OCI-M2 (cell line): ENCODE results near the gene PGGHG.
"Not testable (repeated sequence)": the region's sequence is repeated elsewhere in the genome, so short reads cannot be mapped to it uniquely, and the experiment has no call there.

Source experiments
- DNase-seq: peaks from one replicate; lab custom pipeline; 2025; ENCODE audit not compliant: unreplicated experiment; lab: John Stamatoyannopoulos, UW

Gene PGGHG

DNA sequence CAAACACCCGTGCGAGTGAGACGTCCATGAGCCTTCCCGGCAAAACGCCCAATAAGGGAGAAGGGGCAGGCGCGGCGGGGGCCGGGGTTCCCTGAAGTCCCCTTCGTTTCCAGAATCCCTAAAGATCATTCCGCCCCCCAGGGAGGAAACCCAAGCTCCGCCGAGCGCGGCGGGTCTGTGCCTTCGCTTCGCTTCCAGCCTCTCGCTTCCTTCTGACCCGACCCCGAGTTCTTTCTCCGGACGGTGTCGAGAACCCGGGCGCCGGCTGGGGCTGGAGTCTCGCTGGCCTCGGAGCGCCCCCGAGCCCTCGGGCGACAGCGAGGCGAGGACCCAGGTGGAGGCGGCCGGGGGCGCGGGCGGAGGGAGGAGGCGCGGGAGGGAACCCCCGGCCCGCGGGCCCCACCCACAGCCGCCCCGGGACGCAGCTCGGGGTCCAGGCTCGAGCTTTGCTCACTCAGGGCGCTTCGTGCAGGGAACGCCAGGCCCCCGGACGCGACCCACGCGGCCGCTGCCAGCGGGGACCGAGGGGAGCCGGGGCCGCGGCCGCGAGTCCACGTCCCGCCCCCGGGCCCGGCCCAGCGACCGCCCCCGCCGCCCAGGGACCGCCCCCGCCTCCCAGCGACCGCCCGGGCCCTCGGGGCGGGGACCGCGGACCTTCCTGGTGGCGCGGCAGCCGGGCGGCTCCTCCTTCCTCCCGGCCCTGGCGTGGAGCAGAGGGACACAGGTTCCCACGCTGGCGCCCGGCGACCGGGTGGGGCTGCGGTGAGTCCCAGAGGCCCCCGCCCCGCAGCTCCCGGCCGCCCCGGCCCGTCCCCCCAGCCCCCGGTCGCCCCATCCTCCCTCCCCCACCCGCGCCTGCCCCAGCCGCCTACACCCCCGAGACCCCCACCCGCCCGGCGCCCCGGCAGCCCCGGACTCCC lies at the start of gene PGGHG:
PGGHG (plus strand) TSS at position 649 of the 920 bp plus-strand sequence. CDS start 691 bp downstream, outside the sequence.
- no peak for DNase-seq

DNA sequence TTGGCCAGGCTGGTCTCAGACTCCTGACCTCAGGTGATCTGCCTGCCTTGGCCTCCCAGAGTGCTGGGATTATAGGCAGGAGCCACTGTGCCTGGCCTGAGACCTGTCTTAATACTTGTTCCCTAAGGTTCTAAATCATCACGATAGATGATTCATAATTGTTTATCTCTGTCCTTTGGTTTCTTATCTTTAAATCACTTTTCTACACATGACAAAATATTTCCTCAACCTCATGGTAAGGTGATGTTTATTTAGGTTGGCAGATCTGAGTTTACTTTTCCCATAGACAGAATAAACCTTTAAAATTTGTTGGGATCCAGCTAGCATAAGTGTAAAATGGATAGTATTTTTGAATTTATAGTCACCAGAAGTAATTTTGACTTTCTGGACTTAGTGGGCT lies 48.6 kb upstream of the PGGHG start:
- DNase-seq: no peak

DNA sequence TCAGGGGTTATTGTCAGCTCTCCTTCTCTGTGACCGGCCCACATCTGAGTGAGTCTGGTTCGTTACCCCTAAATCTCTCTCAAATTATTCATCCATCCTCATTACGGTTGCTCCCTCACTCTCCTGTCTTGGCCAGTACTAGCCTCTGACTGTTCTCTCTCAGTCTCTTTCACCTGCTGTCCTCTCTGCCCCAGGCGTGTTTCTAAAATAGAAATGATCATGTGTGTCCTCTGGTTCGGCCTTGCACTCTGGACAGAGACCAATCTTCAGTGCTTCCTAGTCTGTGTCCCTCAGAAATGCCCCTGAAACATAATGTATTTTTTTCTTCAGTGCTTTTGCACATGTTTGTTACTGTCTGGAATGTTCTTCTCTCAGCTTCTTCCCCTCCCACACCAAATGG lies 47.3 kb upstream of the PGGHG start:
- no peak for DNase-seq

DNA sequence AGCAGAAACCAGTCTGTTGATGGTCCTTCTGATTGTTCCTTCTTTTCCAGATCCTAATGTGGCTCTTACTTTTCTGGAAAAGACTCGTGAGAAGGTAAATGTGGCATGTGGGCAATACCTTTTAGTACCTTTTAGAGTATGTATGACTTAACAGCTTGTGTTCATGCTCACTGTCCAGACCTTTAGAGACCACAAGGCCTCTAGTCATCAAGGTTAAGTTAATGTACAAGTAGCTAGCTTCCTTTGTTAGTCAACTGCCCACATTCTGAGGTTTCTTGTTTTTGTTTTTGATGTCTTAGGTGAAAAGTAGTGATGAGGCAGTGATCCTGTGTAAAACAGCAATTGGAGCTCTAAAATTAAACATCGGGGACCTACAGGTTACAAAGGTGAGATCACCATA lies 44.5 kb upstream of the PGGHG start:
- DNase-seq: no peak

DNA sequence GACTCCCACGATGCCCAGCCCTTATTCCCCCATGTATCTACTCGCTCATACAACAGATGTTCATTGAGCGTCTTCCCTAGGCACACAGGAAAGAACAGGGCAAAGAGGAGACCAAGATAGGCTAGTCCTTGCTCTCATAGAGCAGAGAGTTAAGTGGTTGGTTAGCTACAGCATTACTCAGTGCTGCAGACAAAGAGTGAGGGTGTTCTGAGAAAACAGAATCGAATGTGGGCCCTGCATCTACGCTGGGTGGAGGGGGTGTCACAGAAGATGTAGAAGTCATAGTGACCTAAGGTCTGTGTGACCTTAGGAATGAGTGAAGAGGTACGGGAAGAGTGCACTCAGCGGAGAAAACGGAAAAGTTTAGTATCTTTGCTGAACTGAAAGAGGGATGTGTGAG lies 39.9 kb upstream of the PGGHG start:
- DNase-seq: no peak

DNA sequence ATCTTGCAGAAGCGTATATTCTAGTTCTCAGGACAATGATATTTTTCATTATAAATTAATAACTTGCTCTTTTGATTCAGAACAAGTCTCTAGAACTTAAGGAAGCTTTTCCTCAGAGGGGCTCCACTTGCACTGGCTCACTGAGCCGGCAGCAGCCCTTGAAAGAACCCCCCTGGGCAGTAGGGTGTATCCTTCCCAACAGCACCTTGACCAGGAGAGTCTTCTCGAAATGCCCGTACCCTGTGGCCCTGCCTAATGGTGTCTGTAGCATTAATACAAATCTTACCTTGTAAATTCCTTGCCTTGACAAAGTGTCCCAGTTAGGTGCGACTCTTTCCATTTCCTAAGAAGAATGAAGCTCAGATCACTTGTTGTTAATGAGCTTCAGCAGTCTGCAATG lies 38.7 kb upstream of the PGGHG start:
- DNase-seq: no peak

DNA sequence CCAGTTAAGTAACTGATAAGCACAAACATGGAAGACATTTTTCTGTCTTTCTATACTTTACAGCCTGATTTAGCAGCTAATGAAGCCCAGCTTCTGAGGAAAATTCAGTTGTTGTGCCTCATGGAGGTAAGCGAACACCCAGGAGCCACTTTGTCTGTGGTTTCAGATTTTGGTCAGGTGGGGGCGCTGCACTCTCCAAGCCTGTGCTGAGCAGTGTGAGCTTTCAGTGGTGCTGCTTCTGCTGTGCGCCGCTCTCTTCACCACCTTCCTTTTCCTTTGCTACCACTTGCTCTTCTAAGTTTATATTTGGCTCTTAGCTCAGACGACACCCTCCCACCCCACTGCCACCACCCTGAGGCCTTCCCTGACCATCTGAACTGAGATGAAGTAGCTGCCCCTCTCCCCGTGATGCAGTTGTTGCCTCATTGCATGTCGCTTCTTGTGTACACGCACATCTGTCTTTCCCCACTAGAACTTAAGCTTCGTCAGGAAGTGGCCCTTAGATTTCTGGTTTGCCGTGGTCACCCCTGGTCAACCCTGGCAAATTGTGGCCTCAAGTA lies 38.1 kb upstream of the PGGHG start:
- DNase-seq: no peak

DNA sequence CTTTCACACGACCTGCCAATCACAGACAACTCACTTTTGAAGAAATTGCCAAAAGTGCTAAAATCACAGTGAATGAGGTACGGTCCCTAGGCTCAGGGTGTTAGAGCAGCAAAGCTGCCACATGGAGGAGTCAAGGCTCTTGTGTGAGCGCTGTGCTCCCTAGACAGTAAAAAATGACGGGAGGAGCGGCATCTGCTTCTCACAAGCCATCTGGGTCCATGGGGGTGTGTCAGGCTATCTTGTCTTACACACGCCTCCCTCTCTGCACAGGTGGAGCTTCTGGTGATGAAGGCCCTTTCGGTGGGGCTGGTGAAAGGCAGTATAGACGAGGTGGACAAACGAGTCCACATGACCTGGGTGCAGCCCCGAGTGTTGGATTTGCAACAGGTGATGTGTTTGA lies 37.4 kb upstream of the PGGHG start:
- no peak for DNase-seq

DNA sequence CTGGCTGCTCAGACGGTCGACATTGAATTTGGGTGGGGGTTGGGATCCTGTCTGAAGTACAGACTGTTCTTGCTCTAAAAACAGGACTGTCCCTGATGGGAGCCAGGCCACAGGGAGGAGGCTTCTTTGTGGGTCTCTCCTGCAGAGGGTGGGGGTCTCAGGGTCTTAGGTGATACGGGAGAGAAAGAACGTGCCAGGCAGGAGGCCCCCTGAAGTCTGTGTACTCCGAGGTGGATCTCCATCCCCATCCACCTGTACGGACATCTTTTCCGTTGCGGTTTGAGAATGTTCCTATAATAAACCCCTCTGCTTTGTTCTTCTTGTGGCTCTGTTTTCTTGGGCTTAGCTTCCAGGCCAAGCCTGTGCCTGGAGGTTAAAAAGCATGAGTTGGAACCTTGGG lies 36.3 kb upstream of the PGGHG start:
- no peak for DNase-seq

DNA sequence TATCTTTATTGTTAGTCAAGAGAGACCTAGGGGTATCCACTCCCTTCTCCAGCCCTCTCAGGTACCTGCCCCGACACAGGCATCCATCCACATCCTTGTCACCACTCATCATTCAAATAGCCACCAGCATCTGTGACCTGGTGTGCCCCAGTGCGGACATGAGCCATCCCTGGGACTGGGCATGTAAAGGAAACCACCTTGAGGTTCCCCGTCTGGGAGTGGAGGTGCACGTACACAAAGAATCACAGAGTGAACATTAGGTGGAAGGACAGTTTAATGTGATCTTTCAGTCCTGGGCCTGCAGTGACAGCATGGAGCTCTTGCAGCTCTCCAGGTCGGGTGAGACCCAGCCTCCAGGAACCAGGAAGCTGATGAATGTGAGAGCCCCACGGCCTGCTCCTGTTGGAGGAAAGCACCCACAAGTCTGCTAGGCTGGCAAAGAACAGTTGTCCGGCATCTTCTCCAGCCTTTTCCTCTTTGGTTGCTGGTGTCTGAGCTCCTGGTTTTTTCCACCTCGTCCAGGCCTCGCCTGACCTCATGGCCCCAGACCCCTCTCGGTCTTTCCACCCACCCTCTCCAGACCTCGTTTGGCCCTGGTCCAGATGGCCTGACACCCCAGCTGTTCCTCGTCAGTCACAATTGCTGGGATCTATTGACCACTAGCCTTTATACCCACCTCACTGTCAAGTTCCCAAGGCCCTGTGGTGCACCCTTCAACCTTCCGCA lies 35.6 kb upstream of the PGGHG start:
- DNase-seq: no peak

DNA sequence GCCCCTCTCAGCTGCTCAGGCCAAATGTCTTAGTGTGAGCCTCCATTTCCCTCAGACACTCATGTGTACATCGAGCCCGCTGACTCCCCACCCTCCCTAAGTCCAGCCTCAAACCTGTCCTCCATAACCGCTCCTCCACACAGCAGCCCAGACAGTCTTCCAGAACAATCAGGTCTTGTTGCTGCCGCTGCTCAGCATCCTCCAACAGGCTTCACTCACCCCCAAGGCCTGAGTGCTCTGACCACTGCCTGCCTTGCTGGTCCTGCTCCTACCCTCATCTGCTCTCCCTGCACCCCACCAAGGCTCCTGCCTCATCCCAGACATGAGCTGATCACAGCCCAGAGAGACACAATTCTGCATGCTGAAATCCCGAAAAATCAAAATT lies 35.0 kb upstream of the PGGHG start:
- no peak for DNase-seq

DNA sequence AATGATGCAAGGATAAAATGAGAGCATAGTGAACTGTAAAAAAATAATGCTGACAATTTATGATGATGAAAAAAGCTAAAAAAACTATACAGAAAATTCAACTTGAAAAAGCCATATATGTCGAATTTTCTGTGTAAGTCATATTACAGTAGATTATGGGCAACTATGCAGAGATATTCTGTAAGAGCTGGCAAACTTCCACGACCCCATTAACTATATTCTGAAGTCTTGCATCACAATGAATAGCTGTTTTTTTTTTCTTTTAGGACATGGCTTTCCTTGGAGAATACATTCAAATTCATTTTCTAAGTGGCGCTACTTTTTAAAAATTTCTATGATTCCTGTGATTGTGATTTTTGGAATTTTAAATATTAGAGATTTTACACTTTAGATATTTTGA lies 33.8 kb upstream of the PGGHG start:
- DNase-seq: no peak

DNA sequence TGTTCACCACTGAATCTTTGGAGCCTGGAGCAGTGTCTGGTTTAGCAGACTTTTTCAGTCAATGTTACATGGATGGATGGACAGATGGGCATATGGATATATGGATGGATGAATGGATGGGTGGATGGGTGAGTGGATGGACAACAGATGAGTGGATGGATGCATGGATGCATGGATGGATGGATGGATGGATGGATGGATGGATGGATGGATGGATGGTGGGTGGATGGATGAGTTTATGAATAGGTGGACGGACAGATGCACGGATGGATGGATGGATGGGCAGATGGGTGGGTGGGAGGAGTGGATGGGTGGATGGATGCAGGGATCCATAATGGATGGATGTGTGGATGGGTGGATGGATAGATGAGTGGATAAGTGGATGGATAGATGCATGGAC lies 33.1 kb upstream of the PGGHG start:
- no peak for DNase-seq

DNA sequence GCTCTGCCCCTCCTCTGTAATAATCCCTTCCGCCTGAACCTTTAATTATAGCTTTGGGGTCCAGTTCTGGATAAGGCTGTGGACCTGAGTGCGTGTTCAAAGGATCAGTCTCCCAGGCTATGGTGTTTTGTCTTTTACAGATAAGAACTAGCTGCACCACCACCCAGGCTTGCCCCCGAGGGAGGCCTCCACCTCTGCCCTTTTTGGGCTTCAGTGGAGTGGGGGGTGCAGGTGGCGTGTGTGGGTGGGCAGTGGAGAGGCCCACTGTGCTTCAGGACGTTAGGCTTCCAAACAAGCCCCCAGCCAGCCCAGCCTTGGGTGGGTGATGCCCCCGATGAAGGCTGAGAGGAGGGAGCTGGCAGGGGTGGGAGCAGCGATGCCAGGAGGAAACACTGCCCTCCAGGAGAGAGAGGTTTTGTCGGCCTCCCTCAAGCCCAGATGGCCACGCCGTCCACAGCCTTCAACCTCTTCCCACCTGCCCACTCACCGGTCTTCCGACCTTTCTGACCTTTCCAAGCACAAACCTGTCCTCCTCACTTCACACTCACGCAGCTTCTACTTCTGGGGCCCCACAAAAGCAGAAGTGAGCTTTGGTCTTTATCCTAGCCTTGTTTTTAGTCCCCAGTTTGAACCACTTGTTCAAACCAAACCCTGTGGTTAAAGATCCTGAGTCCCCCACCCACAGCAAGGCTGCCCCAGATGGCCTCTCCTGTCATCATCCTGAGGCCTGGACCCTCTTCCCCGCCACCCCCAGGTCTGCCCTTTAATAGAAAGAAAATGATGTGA lies 31.8 kb upstream of the PGGHG start:
- no peak for DNase-seq

DNA sequence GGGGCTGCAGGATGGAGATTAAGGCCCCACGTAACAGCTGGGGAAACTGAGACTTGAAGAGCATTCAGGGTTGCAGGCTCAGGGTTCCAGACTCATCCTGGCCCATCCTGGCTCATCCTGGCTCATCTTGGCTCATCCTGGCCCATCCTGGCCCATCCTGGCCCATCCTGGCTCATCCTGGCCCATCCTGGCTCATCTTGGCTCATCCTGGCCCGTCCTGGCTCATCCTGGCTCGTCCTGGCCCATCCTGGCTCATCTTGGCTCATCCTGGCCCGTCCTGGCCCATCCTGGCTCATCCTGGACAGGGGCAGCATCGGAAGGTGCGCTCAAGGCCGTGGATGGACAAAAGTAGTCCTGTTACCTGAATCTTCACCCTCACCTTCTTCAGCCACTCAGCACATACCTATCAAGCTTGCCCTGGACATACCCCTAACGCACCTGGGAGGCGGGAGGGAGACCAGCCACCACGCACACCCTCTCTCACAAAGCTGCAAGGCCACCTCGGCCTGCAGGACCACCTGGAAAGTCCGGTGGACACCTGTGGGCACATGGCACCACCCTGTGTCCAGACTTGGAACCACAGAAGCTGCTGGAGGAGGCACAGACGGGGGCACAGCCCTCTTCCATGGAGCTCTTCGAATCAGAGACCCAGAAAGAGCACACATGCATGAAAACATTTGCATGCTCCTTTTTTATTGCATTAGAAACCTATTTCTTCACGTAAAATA lies 31.0 kb upstream of the PGGHG start:
- no peak for DNase-seq

DNA sequence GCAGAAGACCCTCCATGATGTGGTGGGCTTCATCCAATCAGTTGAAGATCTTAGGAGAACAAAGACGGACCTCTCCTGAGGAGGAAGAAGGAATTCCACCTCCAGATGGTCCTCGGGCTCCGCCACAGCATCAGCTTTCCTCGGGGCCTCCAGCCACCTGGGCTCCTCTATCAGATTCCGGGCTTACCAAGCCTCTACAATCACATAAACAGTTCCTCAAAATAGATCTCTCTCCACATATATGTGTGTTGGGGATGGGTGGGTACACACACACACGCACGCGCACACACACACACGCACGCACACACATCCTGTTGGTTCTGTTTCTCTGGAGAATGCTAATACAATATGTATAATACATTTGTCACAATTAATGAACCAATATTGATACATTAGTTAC lies 29.5 kb upstream of the PGGHG start:
- no peak for DNase-seq

DNA sequence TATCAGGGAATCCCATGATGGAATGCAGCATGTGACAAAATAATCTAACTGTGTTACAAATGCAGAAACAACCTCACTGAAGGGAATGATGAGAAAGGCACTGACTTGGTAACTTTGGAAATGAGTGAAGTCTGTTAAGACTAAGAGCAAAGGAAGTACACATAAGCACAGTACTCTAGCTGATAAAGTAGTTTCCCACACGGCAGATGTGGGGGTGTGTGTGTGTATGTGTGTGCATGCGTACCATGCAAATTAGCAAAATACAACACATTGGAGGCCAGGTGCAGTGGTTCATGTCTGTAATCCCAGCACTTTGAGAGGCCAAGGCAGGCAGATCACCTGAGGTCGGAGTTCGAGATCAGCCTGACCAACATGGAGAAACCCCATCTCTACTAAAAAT lies 27.3 kb upstream of the PGGHG start:
- no peak for DNase-seq

DNA sequence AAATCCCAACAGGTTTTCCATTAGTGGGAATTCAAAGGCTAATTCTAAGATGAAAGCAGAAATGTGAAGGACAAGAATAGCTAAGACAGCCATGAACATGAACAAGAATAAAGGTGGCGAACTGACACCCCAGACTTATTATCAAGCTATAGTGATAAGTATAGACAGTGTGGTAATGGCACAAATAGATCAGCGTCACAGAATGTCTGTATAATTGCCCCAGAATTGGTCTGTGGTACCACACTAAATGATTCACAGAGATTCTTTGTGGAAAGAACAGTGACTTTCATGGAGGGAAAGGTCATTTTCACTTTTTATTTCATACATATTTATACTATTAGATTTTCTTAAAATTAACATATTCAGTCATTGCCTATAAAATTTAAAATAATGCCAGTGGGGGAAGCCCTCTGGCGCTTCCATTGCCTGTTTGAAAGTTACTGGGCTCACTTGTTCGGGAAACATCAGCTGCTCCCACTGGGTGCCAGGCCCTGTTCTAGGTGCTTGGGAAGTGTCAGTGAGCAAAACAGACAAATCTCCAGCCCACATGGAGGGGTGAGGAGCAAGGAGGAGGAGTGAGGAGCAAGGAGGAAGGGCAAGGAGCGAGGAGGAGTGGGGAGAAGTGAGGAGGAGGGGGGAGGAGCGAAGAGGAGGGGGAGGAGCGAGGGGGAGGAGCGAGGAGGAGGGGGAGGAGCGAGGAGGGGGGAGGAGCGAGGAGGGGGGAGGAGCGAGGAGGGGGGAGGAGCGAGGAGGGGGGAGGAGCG lies 22.1 kb upstream of the PGGHG start:
- no peak for DNase-seq

DNA sequence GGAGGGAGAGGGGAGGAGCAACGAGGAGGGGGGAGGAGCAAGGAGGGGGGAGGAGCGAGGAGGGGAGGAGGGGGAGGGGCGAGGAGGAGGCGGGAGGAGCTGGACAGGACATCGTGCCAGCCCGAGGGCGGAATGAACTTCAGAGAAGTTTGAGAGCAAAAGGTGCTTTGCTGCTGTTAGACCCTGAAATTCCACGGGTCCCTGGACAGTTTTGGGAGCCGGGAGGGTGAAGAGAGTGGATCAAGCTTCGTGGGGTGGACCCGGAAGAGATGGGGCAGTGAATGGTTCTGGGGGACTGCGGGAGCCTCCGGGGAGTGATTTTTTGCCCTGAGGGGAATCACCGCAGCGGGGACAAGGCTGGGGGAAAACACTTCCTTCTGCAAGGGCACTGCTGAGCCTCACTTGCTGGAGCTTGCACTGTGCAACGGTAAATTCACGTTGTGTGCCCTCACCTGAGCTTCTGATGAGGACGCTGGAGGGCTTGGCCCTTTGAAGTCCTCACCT lies 21.4 kb upstream of the PGGHG start:
- no peak for DNase-seq

DNA sequence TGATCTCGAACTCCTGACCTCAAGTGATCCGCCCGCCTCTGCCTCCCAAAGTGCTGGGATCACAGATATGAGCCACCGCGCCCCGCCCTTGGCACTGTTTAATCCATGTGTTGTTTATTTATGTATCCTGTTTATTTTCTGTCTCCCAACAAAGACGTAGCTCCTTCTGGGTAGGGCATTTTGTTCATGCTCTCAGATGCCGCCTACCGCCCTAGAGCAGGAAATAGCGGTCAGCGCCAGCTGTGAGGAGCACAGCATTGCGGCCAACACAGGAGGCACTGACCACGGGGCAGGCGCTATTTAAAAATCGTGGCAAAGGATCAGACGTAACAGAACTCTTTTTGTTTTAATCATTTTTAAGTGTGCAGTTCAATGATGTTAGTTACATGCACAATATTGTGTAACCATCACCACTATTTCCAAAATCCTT lies 20.2 kb upstream of the PGGHG start:
- DNase-seq: not testable (repeated sequence)
